GM19452 (cell line): ENCODE data around the gene NIFK.
"Not testable (repeated sequence)": the region's sequence is repeated elsewhere in the genome, so short reads cannot be mapped to it uniquely, and the experiment has no call there.

Experiments used
- ATAC-seq: cut with Tn5 transposase; IDR thresholded peaks from one replicate; pipeline ENCODE4 v1.9.1; 2021; ENCODE audit not compliant: unreplicated experiment

Gene NIFK

DNA sequence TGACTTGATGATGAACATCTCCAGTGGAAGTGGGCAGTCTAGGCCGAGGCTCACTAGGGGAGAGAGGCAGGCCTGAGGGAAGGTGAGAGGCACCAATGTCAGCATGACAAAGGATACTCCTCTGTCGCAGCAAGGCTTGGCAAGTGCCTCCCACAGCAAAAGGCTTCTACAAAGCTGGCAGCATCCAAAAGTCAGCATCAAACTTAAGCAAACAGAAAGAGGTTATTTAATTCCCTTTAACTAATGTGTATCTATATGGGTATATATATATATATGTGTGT is 41.6 kb downstream of the NIFK start:
- ATAC-seq = no peak

- ATAC-seq = no peak
Observed at GRCh38 chr2:121694398-121695170, 42.1 kb downstream of the NIFK start.

GRCh38 chr2:121690572-121690971 is 46.1 kb downstream of the NIFK start:
- not testable (repeated sequence) for ATAC-seq

- no peak for ATAC-seq
Observed at GRCh38 chr2:121690095-121690494, 46.6 kb downstream of the NIFK start.

- ATAC-seq = no peak
Observed at GRCh38 chr2:121689356-121689755, 47.3 kb downstream of the NIFK start.

- ATAC-seq = no peak
Observed at GRCh38 chr2:121688820-121689219, 47.9 kb downstream of the NIFK start.

GRCh38 chr2:121686902-121687301 is 49.8 kb downstream of the NIFK start:
- no peak for ATAC-seq

DNA sequence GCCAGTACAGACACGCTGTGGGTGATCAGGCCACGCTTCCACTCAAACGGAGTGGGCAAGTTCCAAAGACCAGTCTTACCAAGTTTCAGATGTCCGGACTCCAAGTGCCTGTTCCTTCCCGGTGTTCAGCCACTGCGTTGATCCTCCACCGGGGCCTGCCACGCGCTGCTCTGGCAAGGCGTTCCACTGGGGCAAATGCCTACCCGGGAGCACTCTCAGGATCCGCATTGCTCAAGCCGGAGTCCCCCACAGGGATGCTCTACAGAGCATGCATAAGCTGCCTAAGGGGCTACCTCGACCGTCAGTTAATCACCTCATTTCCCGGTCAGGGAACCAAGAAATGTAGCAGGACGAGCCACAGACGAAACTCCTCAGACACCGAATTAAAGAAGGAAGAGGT is 50.5 kb downstream of the NIFK start:
- ATAC-seq = no peak

- no peak for ATAC-seq
Observed at GRCh38 chr2:121682396-121683298, 54.0 kb downstream of the NIFK start.

- ATAC-seq = no peak
Observed at GRCh38 chr2:121677855-121678254, 58.8 kb downstream of the NIFK start.
